H1 (cell line): ENCODE results near the gene RNU2-1. TPM values are rescaled to one million over a fixed set of nuclear protein-coding genes. Genes with fewer than 3 reads are reported as not detected.

Experiments
- SP1 ChIP-seq: IDR thresholded peaks from 2 replicates; pipeline ENCODE4 v1.6.1; 2011; ENCODE audit warnings: low read depth, low read length
- polyA plus RNA-seq, 7 experiments: library from polyadenylated mRNA; depleted of rRNA in 3 of 7; stranded (reverse) in 5 of 7; unstranded in 2 of 7; fragments of >200 nt in 5 of 7; fragments of 200-250 nt in 2 of 7; gene quantifications; 1 replicate in 5 of 7; 2 replicates in 1 of 7; 4 replicates in 1 of 7; pipeline versions ENCODE4 v1.2.1 to v1.2.3, GENCODE V29; 2011 to 2013; ENCODE audit warnings: missing spikeins in 2 of 7, mixed read lengths in 2 of 7
- total RNA-seq: library from RNA; stranded (reverse); fragmentation: NEBNext Ultra II Directional; extraction: Animal tissue kit (Norgen Biotek cat#: 25700); gene quantifications from 2 replicates; pipeline ENCODE4 v1.2.1, GENCODE V29; 2021

The RNU2-1 gene
- total and polyA plus RNA-seq, 2 of the 8 experiments (the other 6 are each of a cell fraction or from before 2014, with no cell fraction given) = 2,508 TPM; not detected in 1

DNA sequence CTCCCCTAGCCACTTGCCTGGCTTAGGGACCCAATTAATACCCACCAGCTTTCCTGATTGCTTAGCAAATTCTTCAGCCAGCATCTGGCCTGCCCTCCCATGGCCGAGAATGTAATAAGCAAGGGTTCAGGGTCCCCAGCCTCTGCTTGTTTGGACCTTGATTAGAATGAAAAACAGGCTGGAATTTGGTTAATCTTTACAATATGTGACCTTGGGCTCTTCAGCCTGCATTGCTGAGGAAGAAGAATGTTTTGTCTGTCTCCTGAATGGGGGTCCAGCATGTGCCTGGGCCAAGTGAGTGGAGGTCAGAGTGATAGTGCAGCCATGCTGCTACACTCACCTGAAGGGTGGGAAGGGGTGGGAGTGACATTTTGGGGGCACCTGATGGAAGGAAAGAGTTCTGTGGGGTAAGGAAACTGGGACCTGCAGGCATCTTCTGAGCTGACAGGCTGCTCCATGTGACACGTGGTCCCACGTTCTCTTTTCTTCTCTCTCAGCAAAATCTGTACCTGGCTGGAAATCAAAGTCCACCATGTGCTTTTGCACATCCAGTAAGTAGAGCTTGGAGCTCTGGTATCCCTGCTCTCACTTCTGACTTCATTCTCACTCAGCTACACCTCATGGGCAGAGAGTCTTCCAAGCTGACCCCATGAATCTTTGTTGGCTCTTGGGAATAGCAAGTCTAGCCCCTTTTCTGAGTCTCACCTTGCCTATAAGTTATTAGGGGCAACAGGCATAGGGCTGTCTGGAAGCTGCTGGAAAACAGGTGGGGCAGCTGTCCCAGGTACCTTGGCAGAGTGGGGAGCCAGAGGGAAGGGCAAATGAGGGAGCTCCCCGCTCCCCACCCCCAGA is 16.8 kb downstream of the RNU2-1 start (continued):
- TF ChIP-seq SP1 = no peak
